ENCODE data around the gene RAB13. TPM values are rescaled to one million over a fixed set of nuclear protein-coding genes. Genes with fewer than 3 reads are reported as not detected.

RAB13 gene
- total and polyA plus RNA-seq, 2 of the 13 experiments (the other 11 are each of a cell fraction or from before 2014, with no cell fraction given), result 15.9 to 24.7 TPM

DNA sequence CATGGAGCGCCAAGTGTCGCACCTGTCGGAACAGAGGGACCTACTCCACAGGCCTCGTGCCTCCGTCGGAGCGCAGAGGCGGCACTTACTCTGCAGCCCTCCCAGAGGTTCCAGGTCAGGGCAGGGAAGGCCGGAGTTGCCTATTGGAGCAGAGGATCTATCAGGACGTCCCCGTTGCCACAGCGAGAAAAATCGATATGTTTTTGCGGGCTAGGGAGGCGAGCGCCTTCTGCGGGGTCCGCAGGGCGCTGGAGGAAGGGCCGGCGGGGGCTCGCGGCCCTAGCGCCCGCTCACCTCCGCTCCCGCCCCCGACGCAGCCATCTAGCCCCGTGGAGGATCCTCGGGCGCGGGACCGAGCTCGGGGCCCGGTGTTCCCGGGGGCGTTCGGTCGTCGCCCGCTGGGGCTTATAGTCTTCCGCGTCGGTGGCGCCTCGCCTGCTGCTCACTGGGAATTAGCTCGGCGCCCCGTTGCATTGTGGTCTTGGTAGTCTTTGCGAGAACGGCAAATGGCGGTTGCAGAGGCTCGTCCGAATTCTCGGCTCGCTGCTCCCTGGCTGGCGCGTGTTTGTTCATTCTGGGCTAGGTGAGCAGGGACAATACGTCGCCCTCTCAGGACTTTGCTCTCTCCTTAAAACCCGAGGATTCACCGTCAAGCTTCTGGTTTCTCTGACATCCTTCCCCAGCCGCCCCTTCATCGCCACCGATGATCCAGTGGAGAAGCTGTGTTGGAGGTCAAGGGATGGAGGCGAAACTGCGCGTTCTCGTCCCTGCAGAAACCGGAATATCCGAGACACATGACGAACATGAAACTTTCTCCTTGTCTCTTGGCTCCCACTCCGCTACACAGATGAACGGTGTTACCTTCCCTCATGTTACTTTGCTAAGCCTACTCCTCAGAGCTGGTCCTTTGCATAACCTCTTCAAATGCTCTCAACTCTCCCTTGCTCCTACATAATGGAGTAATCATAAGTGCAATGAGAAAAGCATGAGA is 8.6 kb downstream of the RAB13 start, which contains the start of gene JTB:
TSS of gene JTB (minus strand) at position 425 of the 991 bp plus-strand sequence. CDS start at position 3, 422 bp downstream.
- under 1% methylated on average over 14 of the region's 75 CpGs for WGBS (ENCODE audit: low lambda C conversion rate)
- FAIRE-seq (peak; percentile 71), DNase-seq (ENCODE audit: low spot score) (peak; percentile 83), ATAC-seq (peak; percentile 94)
- Histone ChIP-seq H3K27me3 (ENCODE audit: control insufficient read depth in 1 of 2, insufficient read depth in 2 of 2, low read length in 2 of 2) (no peaks in the 10 kb centered on the region), H3K4me2 (ENCODE audit: low read depth, low read length) (peak within 1 kb of the TSS; percentile 97), H3K79me2 (ENCODE audit: insufficient read depth, low read length) (peaks cover 16% of the 10 kb centered on the region), H3K4me3 (replicated peaks in 1 of 3; ENCODE audit: insufficient read depth in 1 of 3, low read depth in 2 of 3, low read length in 3 of 3) (peak within 1 kb of the TSS; percentile 72 to 79 (median 77)), H4K20me1 (ENCODE audit: insufficient read depth, low read length) (no peaks in the 10 kb centered on the region), H3K27ac (ENCODE audit: extremely low read length, insufficient read depth, low read length) (peak within 1 kb of the TSS; percentile 88), H3K9me3 (ENCODE audit: low read length) (no peaks in the 10 kb centered on the region), H3K36me3 (replicated peaks in 1 of 2; ENCODE audit: control insufficient read depth in 1 of 2, insufficient read depth in 2 of 2, low read length in 2 of 2) (peaks cover 1 to 19% of the 10 kb centered on the region in 2 experiments), H2AFZ (ENCODE audit: low read length) (peak within 1 kb of the TSS; percentile 57), H3K9ac (ENCODE audit: insufficient read depth, low read depth, low read length) (peak within 1 kb of the TSS; percentile 88), H3K4me1 (ENCODE audit: insufficient read depth, low read length) (peaks cover 25% of the 10 kb centered on the region)
- ChIA-PET POLR2A (interaction anchor here (0.9 to 4.4 kb wide), 17 partner anchors 10 to 362 kb away, joined by 3 to 209 read pairs (median 7); partner anchors contain the start of genes CHTOP, CREB3L4, CRTC2 and DENND4B), CTCF (ENCODE audit: low intra/inter-chr PET ratio, low total read pairs) (no interaction called here)
- in situ Hi-C loops (cut with HindIII; ENCODE audit: extremely low pct_ligation_motif_present, low pct_unique_long_range_greater_than_20kb), result no loop called here
- TSS peak; percentile 84 for BruUV-seq (replicated peaks)
- intact Hi-C loops (cut with micrococcal nuclease; ENCODE audit: unreplicated experiment), result loop anchor here (1.0 kb wide), 1 partner anchor 9 kb away; the partner anchor contains the start of gene RAB13
- no peak for TF ChIP-seq CHD4 (IDR thresholded peaks at IDR 0.05; ENCODE audit: borderline replicate concordance, low read length)
- TF ChIP-seq, protein P1, sequence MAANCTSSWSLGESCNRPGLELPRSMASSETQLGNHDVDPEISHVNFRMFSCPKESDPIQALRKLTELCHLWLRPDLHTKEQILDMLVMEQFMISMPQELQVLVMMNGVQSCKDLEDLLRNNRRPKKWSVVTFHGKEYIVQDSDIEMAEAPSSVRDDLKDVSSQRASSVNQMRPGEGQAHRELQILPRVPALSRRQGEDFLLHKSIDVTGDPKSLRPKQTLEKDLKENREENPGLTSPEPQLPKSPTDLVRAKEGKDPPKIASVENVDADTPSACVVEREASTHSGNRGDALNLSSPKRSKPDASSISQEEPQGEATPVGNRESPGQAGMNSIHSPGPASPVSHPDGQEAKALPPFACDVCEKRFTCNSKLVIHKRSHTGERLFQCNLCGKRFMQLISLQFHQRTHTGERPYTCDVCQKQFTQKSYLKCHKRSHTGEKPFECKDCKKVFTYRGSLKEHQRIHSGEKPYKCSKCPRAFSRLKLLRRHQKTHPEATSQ (CRISPR knock-in tag; IDR thresholded peaks at IDR 0.05; ENCODE audit: borderline replicate concordance), result peak; percentile 36
- TF ChIP-seq MEF2D (CRISPR knock-in tag; IDR thresholded peaks at IDR 0.05), result no peak
- TF ChIP-seq NR2F6 (IDR thresholded peaks at IDR 0.05), result no peak
- TF ChIP-seq NR2F6 (CRISPR knock-in tag; IDR thresholded peaks at IDR 0.05), result 0 out of 2 replicates have a peak, but pooled peaks have one; percentile 43
- TF ChIP-seq, protein P2, sequence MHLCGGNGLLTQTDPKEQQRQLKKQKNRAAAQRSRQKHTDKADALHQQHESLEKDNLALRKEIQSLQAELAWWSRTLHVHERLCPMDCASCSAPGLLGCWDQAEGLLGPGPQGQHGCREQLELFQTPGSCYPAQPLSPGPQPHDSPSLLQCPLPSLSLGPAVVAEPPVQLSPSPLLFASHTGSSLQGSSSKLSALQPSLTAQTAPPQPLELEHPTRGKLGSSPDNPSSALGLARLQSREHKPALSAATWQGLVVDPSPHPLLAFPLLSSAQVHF (CRISPR knock-in tag; IDR thresholded peaks at IDR 0.05), result peak; percentile 73; the same call in 1 of the 2 replicates
- 0 out of 2 replicates have a peak, but pooled peaks have one; percentile 63 for TF ChIP-seq ZNF30 (CRISPR knock-in tag; IDR thresholded peaks at IDR 0.05)
- peak; percentile 19 for TF ChIP-seq ZFP90 (CRISPR knock-in tag; IDR thresholded peaks at IDR 0.05; ENCODE audit: borderline replicate concordance)
- no peak for TF ChIP-seq SRSF9 (IDR thresholded peaks at IDR 0.05; ENCODE audit: borderline replicate concordance, insufficient read depth, low read depth, low read length, poor library complexity, severe bottlenecking)
- TF ChIP-seq MLLT10 (CRISPR knock-in tag; IDR thresholded peaks at IDR 0.05), result no peak
- TF ChIP-seq TSC22D2 (CRISPR knock-in tag; IDR thresholded peaks at IDR 0.05; ENCODE audit: borderline replicate concordance), result no peak; the same call in 1 of the 2 replicates
- TF ChIP-seq NONO (IDR thresholded peaks at IDR 0.05), result no peak
- peak; percentile 82 for TF ChIP-seq NONO (CRISPR knock-in tag; conservative IDR thresholded peaks at IDR 0.05)
- TF ChIP-seq ZNF354B (CRISPR knock-in tag; IDR thresholded peaks at IDR 0.05), result 0 out of 2 replicates have a peak, but pooled peaks have one; percentile 47
- no peak for TF ChIP-seq ZBTB7B (CRISPR knock-in tag; IDR thresholded peaks at IDR 0.05)
- TF ChIP-seq, protein P3, sequence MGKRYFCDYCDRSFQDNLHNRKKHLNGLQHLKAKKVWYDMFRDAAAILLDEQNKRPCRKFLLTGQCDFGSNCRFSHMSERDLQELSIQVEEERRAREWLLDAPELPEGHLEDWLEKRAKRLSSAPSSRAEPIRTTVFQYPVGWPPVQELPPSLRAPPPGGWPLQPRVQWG (CRISPR knock-in tag; IDR thresholded peaks at IDR 0.05; ENCODE audit: borderline replicate concordance, low read depth), result no peak
- TF ChIP-seq AGO2 (optimal IDR thresholded peaks at IDR 0.05; ENCODE audit: low read depth, low read length), result peak; percentile 84
- TF ChIP-seq, protein P4, sequence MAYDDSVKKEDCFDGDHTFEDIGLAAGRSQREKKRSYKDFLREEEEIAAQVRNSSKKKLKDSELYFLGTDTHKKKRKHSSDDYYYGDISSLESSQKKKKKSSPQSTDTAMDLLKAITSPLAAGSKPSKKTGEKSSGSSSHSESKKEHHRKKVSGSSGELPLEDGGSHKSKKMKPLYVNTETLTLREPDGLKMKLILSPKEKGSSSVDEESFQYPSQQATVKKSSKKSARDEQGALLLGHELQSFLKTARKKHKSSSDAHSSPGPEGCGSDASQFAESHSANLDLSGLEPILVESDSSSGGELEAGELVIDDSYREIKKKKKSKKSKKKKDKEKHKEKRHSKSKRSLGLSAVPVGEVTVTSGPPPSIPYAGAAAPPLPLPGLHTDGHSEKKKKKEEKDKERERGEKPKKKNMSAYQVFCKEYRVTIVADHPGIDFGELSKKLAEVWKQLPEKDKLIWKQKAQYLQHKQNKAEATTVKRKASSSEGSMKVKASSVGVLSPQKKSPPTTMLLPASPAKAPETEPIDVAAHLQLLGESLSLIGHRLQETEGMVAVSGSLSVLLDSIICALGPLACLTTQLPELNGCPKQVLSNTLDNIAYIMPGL (CRISPR knock-in tag; IDR thresholded peaks at IDR 0.05; ENCODE audit: borderline replicate concordance in 1 of 2, low read depth in 1 of 2), result peak; percentile 68 to 85
- TF ChIP-seq ZNF468 (CRISPR knock-in tag; IDR thresholded peaks at IDR 0.05), result no peak
